Glutamatergic neuron (in vitro differentiated cells): ENCODE measurements around the gene NEURL1B. TPM values are rescaled to one million over a fixed set of nuclear protein-coding genes. Genes with fewer than 3 reads are reported as not detected.

ENCODE experiments used
- DNase-seq: peaks from one replicate; pipeline ENCODE4 v3.0.0; 2022
- H3K27ac Mint-ChIP-seq: one replicate; pipeline ENCODE4 v1.8.0; 2020; ENCODE audit warnings: mild to moderate bottlenecking, mixed read lengths, inconsistent platforms; ENCODE audit not compliant: unreplicated experiment
- H3K27me3 Mint-ChIP-seq: one replicate; pipeline ENCODE4 v1.8.0; 2020; ENCODE audit warnings: mild to moderate bottlenecking, moderate library complexity, mixed read lengths, inconsistent platforms; ENCODE audit not compliant: unreplicated experiment
- H3K36me3 Mint-ChIP-seq: one replicate; pipeline ENCODE4 v1.8.0; 2020; ENCODE audit warnings: mild to moderate bottlenecking, mixed read lengths, inconsistent platforms; ENCODE audit not compliant: unreplicated experiment
- H3K4me1 Mint-ChIP-seq: one replicate; pipeline ENCODE4 v1.8.0; 2020; ENCODE audit warnings: mild to moderate bottlenecking, low read depth, mixed read lengths, inconsistent platforms; ENCODE audit not compliant: unreplicated experiment
- H3K4me3 Mint-ChIP-seq: one replicate; pipeline ENCODE4 v1.8.0; 2020; ENCODE audit warnings: mild to moderate bottlenecking, mixed read lengths, inconsistent platforms; ENCODE audit not compliant: unreplicated experiment
- H3K9me3 Mint-ChIP-seq: one replicate; pipeline ENCODE4 v1.8.0; 2020; ENCODE audit warnings: mild to moderate bottlenecking, moderate library complexity, mixed read lengths, inconsistent platforms; ENCODE audit not compliant: unreplicated experiment
- CTCF ChIP-seq: fragments of 200-600 bp; sonication (generic); IDR thresholded peaks from one replicate; pipeline ENCODE4 v1.5.0; 2021; ENCODE audit not compliant: partially characterized antibody, unreplicated experiment
- microRNA-seq: library from miRNA; unstranded; fragments of <30 nt; microRNA quantifications from one replicate; pipeline ENCODE4, GENCODE V29; 2020; ENCODE audit not compliant: unreplicated experiment
- total RNA-seq: library from RNA; stranded (reverse); fragmentation: NEBNext Ultra II Directional; extraction: Animal tissue kit (Norgen Biotek cat#: 25700); gene quantifications from one replicate; pipeline ENCODE4 v1.2.1, GENCODE V29; 2021; ENCODE audit not compliant: unreplicated experiment

NEURL1B gene
- total RNA-seq, 1 donor from 2014 or later, result 11.4 TPM

GRCh38 chr5:172739375-172739774, 98.3 kb downstream of the NEURL1B start:
- peaks cover 4% of the 10 kb centered on the region for H3K27me3 Mint-ChIP-seq
- H3K4me3 Mint-ChIP-seq, result no peak overlapping the region
- no peaks in the 10 kb centered on the region for H3K36me3 Mint-ChIP-seq
- H3K9me3 Mint-ChIP-seq, result no peaks in the 10 kb centered on the region
- no peak overlapping the region for H3K27ac Mint-ChIP-seq
- no peak for TF ChIP-seq CTCF
- no peak for DNase-seq
- no peaks in the 10 kb centered on the region for H3K4me1 Mint-ChIP-seq

- H3K4me1 Mint-ChIP-seq, result no peaks in the 10 kb centered on the region
- peaks cover 4% of the 10 kb centered on the region for H3K27me3 Mint-ChIP-seq
- H3K36me3 Mint-ChIP-seq, result no peaks in the 10 kb centered on the region
- no peaks in the 10 kb centered on the region for H3K9me3 Mint-ChIP-seq
- no peak for DNase-seq
- H3K4me3 Mint-ChIP-seq, result no peak overlapping the region
- H3K27ac Mint-ChIP-seq, result no peak overlapping the region
- TF ChIP-seq CTCF, result no peak
Observed at GRCh38 chr5:172740428-172741205, 99.6 kb downstream of the NEURL1B start.

Small RNA genes within 50 kb of the gene (microRNA-seq; reads per million reads assigned to microRNA genes)
- 1.5 reads per million, percentile 6 among the genes with 10 or more reads in this experiment for gene MIR5003

Other genes with a start within 250 kb of the NEURL1B start
- 96.8 TPM for gene SH3PXD2B, start 186.7 kb upstream of the NEURL1B start, total RNA-seq
- gene DUSP1, start 129.9 kb downstream of the NEURL1B start, total RNA-seq, result 91.7 TPM
- gene ERGIC1, start 193.0 kb downstream of the NEURL1B start, total RNA-seq, result 76.2 TPM